D341Med (cell line): Measurements from ENCODE around the gene PCSK2.

Source experiments
- DNase-seq: peaks from one replicate; pipeline ENCODE4 v3.0.0; 2012; ENCODE audit warnings: low spot score

Gene PCSK2

DNA sequence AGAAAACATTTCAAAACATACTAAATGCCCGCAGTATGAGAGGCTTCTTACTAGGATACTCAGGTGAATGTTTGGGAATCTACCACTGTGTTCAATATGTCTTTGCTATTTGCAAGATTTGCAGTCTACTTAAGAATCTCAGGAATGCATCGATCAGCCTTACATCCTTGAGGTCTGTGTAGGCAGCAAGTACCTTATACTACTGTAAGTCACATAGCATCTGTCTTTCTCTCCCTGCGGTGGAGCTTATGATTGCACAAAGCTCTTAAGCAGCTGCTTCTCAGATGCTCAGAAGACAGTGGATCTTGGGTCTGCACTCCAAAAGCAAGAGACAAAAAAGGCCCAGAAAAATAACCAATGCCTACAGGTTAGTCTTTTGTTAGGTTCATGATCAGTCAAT lies 21.4 kb downstream of the PCSK2 start:
- no peak for DNase-seq

DNA sequence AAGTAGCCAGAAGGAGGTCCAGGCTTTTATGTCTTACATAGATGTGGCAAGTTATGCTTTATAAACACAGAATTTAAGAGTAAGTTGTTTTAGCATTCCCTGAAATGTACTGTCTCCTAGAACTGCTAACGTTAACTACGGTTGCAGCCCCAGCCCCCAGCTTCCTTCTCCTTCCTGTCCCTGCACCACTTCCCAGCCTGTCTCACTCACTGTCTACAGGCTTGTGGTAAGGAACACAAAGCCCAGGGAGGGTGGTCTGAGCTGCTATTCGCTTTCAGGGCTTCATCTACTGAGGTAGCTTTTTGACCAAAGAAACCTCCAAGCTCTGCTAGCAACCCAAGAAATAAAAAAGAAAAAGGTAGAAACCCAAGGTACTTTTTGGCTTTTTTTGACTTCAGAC lies 35.9 kb downstream of the PCSK2 start:
- no peak for DNase-seq

DNA sequence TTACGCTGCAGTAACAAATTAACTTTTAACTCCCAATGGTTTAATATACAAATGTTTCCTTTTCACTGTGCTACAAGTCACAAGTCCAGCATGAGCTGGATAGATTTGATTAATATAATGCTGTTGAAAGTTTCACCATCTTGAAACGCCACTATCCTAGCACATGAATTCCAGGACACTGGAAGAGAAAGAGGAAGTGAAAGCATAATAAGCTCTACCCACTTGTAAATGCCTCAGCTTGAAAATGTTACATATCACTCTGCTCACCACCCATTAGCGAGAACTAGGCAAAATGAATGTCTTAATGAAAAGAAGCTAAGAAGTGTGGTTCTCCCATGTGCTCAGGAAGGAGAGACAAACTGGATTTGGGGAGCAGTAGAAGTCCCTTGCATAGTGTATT lies 46.9 kb downstream of the PCSK2 start:
- DNase-seq: no peak

- no peak for DNase-seq
These were observed 49.3 kb downstream of the PCSK2 start for GRCh38 chr20:17276101-17276500.

DNA sequence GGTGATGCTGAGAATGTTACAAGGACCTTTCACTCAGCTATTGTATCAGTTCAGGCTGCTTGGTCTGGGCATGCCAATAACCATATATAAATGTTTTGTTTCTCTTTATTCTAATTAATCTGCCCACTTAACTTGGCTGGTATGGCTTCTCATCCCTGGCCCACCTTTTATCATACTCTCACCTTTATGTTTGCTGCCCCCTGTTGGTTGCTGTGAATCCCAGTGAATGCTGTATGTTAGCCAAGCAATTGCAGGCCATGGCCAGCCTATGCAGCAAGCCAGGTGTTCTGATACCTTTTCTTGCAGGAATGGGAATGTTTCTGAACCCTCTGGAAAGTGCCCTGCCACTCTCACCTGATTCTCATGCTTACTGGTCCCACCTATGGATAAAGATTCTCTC lies 54.6 kb downstream of the PCSK2 start:
- peak; percentile 38 for DNase-seq

DNA sequence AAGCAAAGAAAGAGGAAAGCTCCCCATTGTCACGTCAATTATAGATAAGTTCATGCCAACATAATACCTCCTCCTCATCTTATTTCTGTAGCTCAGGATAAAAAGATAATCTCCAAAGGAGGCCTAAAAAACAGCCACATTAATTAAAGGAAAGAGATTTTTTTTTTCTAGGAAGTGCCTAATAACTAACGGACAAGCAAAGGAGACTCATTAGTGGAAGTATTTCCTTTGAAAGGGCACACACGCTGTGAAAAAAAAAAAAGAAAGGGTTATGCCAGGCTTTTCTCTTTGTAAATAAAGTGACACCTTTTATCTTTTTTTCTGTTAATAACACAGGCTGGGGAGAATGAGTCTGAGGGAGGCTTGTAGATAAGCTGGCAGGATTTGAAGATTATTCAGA lies 55.7 kb downstream of the PCSK2 start:
- DNase-seq: no peak

GRCh38 chr20:17287503-17287902 lies 60.7 kb downstream of the PCSK2 start:
- no peak for DNase-seq

GRCh38 chr20:17287998-17288397 lies 61.2 kb downstream of the PCSK2 start:
- no peak for DNase-seq

DNA sequence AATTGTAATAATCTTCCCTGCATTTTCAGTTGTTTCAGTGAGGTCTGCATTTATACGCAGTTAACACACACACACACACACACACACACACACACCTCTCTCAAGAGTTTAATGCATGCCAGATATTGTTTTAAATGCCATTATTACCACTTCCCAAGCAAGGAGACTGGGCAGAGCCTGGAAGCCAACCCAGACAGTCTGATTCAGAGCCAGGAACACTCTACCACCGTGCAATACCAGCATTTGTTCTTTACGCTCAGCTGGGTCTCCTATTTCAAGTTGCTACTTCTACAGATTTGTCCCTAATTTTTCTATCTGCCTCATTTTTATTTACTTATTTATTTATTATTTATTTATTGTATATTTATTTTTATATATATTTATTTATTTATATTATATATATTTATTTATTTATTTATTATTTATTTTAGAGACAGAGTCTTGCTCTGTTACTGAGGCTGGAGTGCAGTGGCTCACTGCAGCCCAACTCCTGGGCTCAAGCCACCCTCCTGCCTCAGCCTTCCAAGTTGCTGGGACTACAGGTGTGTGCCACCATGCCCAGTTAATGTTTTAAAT lies 68.4 kb downstream of the PCSK2 start:
- DNase-seq: no peak

DNA sequence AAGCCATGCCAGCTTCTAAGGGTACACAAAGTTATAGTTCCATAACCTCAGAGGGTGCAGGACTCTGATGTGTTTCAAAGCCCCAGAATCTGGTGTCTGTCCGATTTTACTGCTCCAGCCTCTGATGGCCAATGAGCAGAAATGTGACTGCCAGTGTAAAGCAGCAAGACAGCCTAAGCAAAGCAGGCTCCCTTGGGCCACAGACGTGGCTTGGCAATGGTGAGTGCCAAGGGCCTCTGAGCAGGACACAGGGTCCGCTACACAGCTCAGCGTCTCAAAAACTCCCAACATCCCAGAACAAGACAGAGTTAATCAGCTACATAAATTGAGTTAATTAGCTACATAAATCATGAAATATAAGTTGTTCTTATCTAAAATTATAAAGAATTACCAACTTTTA lies 69.2 kb downstream of the PCSK2 start:
- DNase-seq: no peak

DNA sequence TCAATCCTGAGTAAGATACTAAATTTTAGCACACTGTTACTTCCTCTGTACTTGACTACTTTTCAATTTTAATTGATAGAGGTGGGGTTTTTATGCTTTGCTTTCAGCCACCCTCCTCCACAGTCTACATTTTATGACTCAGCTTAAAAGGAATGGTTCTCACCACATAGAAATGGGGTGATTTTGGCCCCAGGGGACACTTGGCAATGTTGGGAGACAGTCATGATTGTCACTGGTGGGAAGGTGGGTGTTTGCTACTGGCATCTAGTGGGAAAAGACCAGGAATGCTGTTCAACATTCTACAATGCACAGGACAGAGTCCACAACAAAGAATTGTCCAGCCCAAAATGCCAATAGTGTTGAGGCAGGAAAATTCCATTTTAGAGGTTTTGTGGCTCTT lies 71.3 kb downstream of the PCSK2 start:
- DNase-seq: no peak

DNA sequence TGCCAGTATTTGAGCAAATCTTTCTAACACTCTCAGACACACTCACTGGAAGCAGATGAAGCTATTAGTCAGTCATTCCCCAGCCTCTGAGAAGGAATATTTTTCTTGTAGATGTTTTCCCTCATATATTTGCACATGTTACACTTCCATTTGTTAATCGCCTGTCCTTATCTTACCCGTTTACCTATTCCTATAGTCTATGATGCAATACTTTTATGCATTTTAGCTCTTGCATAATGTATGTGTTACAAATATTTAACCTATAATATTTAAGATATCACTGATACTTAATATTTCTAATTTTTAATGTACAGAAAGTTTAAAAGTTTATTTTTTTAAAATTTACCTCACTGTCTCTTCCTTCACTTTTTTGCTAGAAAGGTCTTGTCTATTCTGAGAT lies 71.9 kb downstream of the PCSK2 start:
- DNase-seq: no peak

GRCh38 chr20:17300113-17300512 lies 73.3 kb downstream of the PCSK2 start:
- no peak for DNase-seq

- DNase-seq: no peak
These were observed 77.9 kb downstream of the PCSK2 start for GRCh38 chr20:17304774-17305173.

- DNase-seq: no peak
These were observed 79.6 kb downstream of the PCSK2 start for GRCh38 chr20:17306427-17306826.

- DNase-seq: no peak
These were observed 87.4 kb downstream of the PCSK2 start for GRCh38 chr20:17314264-17314663.

GRCh38 chr20:17315407-17316231 lies 88.8 kb downstream of the PCSK2 start:
- DNase-seq: no peak

- DNase-seq: no peak
These were observed 89.6 kb downstream of the PCSK2 start for GRCh38 chr20:17316316-17317038.

GRCh38 chr20:17317341-17317740 lies 90.5 kb downstream of the PCSK2 start:
- DNase-seq: no peak

DNA sequence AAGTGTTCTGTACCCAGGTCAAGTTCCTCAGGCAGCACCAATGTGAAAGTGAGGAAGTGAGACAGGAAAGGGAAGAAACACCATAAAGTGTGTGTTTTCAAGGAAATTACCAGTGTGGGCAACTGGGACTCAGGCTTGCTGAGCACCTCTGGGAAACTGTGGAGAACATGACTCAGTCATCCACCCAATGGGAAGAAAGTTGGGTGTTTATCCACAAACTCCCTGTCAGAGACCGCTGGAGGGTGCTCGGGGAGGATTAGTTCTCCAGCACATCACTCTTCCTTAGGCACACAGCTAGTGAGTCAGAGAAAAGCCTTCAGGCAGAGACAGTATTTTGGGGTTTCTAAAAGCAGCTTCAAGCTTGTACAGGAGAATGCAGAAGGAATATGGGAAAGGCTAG lies 93.6 kb downstream of the PCSK2 start:
- DNase-seq: no peak

DNA sequence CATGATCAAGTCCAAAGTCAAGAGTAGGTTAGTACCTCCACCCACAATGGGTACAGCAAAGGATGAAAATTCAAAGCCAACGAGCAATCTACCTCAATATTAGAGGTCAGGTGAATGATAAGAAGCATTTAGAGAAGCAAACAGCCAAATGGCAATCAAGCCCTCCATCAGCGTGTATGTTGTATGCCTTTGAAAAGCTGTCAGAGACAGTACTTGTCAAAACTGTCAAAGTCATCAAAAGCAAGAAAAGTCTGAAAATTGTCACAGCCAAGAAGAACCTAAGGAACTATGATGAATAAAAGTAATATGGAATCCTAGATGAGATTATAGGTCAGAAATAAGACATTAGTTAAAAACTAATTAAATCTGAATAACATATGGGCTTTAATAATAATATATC lies 99.3 kb downstream of the PCSK2 start:
- no peak for DNase-seq

DNA sequence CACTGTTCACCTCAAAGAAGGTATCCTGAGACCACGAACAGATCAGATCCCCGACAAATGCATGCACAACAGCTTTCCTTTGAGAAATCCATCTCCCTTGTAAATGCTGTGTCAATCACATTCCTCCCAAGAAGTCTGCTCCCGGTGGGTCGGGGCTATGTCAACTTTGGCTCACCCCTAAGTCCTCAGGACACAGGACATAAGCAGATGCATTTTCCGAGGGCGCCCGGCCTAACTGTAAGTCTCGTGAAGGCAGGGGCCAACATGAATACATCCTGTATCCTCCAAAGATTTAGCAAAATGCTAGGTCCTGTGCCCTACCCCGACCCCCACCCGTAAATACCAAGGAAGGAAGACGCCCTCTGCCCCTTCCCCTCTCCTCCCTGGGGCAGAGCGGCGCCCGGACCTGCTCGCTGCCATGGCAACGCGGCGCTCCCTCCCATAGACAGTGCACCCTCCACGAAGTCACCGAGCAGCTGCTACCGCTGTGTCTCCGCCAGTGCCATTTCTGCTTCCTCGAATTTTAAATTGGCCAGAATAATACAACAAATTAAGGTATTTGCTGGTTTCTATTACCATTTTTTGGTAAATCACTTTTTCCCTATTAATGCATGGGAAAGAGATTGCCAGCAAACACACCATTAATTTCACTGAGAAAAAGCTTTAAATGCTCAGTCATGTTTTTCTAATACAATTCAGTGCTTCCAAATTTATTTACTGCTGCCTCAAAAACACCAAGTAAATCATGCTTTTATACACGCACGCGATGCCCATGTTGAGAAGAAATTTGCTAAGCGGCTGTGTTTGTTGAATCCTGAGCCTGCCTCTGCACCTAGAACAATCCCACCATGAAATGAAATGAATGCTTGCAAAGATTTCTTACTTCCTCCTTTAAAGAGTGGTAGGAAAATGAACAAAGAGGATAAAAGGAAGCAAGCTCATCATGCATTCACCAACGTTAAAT lies 100.6 kb downstream of the PCSK2 start:
- no peak for DNase-seq
